ENCODE results near the gene MCU.

The MCU gene

DNA sequence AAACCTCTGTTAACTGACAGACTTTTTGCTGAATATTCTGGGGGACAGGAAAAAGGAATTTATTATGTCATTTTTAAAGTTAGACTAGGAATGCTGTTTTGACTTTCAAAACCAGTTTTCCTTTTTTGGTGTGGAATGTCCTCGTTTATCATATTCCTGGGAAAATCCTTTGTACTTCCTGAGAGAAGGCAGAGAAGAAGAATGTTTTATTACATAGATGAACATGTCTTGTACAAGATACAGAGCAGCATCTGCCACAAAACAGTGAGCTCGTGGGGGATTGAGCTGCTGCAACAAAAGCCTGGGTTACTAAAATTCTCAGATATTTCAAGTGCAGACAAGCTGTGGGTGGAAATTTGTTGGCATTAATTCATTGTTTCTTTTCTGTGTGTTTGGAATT, 20.2 kb downstream of the MCU start:
- H3K79me2 ChIP-seq (ENCODE audit: insufficient read depth, low read depth) = no peaks in the 10 kb centered on the region
- TF ChIP-seq, protein P1, sequence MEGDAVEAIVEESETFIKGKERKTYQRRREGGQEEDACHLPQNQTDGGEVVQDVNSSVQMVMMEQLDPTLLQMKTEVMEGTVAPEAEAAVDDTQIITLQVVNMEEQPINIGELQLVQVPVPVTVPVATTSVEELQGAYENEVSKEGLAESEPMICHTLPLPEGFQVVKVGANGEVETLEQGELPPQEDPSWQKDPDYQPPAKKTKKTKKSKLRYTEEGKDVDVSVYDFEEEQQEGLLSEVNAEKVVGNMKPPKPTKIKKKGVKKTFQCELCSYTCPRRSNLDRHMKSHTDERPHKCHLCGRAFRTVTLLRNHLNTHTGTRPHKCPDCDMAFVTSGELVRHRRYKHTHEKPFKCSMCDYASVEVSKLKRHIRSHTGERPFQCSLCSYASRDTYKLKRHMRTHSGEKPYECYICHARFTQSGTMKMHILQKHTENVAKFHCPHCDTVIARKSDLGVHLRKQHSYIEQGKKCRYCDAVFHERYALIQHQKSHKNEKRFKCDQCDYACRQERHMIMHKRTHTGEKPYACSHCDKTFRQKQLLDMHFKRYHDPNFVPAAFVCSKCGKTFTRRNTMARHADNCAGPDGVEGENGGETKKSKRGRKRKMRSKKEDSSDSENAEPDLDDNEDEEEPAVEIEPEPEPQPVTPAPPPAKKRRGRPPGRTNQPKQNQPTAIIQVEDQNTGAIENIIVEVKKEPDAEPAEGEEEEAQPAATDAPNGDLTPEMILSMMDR (conservative IDR thresholded peaks at IDR 0.05; ENCODE audit: low read depth, low read length) = no peak
- no peaks in the 10 kb centered on the region for H3K36me3 ChIP-seq (ENCODE audit: insufficient read depth)
- H3K27me3 ChIP-seq (ENCODE audit: insufficient read depth, low read depth) = no peaks in the 10 kb centered on the region
- no peaks in the 10 kb centered on the region for H4K20me1 ChIP-seq (ENCODE audit: insufficient read depth)
- no peak overlapping the region for H3K4me2 ChIP-seq
- no peak overlapping the region for H3K4me3 ChIP-seq (IDR thresholded peaks at IDR 0.05; ENCODE audit: insufficient read depth, low read depth, low read length)
- H3K27ac ChIP-seq = no peak overlapping the region
- no peak overlapping the region for H3K9ac ChIP-seq
- no peak overlapping the region for H2AFZ ChIP-seq (ENCODE audit: low read depth)
- peaks cover 4% of the 10 kb centered on the region for H3K4me1 ChIP-seq (ENCODE audit: low read depth, poor library complexity, severe bottlenecking)

GRCh38 chr10:72719941-72720592, 28.1 kb downstream of the MCU start:
- Histone ChIP-seq H3K9ac (no peak overlapping the region), H3K4me2 (no peak overlapping the region), H3K79me2 (ENCODE audit: insufficient read depth, low read depth) (no peaks in the 10 kb centered on the region), H3K4me3 (IDR thresholded peaks at IDR 0.05; ENCODE audit: insufficient read depth, low read depth, low read length) (no peak overlapping the region), H3K27ac (no peak overlapping the region), H3K36me3 (ENCODE audit: insufficient read depth) (no peaks in the 10 kb centered on the region), H2AFZ (ENCODE audit: low read depth) (no peak overlapping the region), H3K4me1 (ENCODE audit: low read depth, poor library complexity, severe bottlenecking) (no peaks in the 10 kb centered on the region), H4K20me1 (ENCODE audit: insufficient read depth) (no peaks in the 10 kb centered on the region), H3K27me3 (ENCODE audit: insufficient read depth, low read depth) (no peaks in the 10 kb centered on the region)
- TF ChIP-seq, protein P1 (conservative IDR thresholded peaks at IDR 0.05; ENCODE audit: low read depth, low read length) = no peak

- H3K4me3 ChIP-seq (IDR thresholded peaks at IDR 0.05; ENCODE audit: insufficient read depth, low read depth, low read length) = no peak overlapping the region
- H3K27me3 ChIP-seq (ENCODE audit: insufficient read depth, low read depth) = no peaks in the 10 kb centered on the region
- TF ChIP-seq, protein P1 (conservative IDR thresholded peaks at IDR 0.05; ENCODE audit: low read depth, low read length) = no peak
- no peak overlapping the region for H3K9ac ChIP-seq
- H3K4me1 ChIP-seq (ENCODE audit: low read depth, poor library complexity, severe bottlenecking) = no peaks in the 10 kb centered on the region
- no peak overlapping the region for H2AFZ ChIP-seq (ENCODE audit: low read depth)
- no peaks in the 10 kb centered on the region for H4K20me1 ChIP-seq (ENCODE audit: insufficient read depth)
- H3K4me2 ChIP-seq = no peak overlapping the region
- no peaks in the 10 kb centered on the region for H3K79me2 ChIP-seq (ENCODE audit: insufficient read depth, low read depth)
- no peak overlapping the region for H3K27ac ChIP-seq
- no peaks in the 10 kb centered on the region for H3K36me3 ChIP-seq (ENCODE audit: insufficient read depth)
These were observed 29.1 kb downstream of the MCU start for GRCh38 chr10:72720814-72721660.

DNA sequence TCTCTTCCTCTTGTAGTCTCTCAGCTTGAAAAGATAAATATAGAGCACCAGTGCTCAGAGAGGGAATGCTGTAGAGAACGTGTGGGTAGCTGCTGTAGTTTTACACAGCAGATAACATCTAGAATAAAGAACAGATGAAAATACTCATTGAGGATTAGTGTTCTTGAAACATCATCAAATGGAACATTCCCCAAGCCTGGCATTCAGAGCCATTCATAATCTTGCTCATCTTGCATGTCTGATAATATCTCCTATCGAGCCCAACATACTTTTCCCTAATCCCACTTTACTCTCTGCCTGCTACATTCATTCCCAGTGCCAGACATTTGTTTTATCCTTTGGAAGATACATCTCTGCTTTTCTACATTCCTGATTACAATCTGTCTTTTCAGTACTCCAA, 35.2 kb downstream of the MCU start:
- Histone ChIP-seq H3K36me3 (ENCODE audit: insufficient read depth) (no peaks in the 10 kb centered on the region), H3K4me1 (ENCODE audit: low read depth, poor library complexity, severe bottlenecking) (peaks cover 17% of the 10 kb centered on the region), H2AFZ (ENCODE audit: low read depth) (no peak overlapping the region), H3K79me2 (ENCODE audit: insufficient read depth, low read depth) (no peaks in the 10 kb centered on the region), H4K20me1 (ENCODE audit: insufficient read depth) (no peaks in the 10 kb centered on the region), H3K4me2 (no peak overlapping the region), H3K4me3 (IDR thresholded peaks at IDR 0.05; ENCODE audit: insufficient read depth, low read depth, low read length) (no peak overlapping the region), H3K27me3 (ENCODE audit: insufficient read depth, low read depth) (no peaks in the 10 kb centered on the region), H3K27ac (no peak overlapping the region), H3K9ac (no peak overlapping the region)
- TF ChIP-seq, protein P1 (conservative IDR thresholded peaks at IDR 0.05; ENCODE audit: low read depth, low read length) = no peak

All from KMS-11 (cell line).